HepG2 (cell line): ENCODE results near the gene MDFI. TPM values are rescaled to one million over a fixed set of nuclear protein-coding genes. Genes with fewer than 3 reads are reported as not detected.

Source experiments
- ATAC-seq: fragments of 200-7000 bp; cut with Tn5 transposase; 3 replicates; pipeline ENCODE4 v1.9.1; 2020; ENCODE audit warnings: mild to moderate bottlenecking, moderate library complexity
- BruUV-seq: library from RNA; stranded (reverse); fragments of 400-500 nt; replicated peaks from 2 replicates; lab custom pipeline; 2021; lab: Mats Ljungman, UMichigan
- CTCF ChIA-PET: fragments of 300-600 bp; formaldehyde crosslinking; extraction: SDS; loops from one replicate; lab custom pipeline; 2021; ENCODE audit warnings: low total read pairs, inconsistent platforms, low intra/inter-chr PET ratio; lab: Yijun Ruan, JAX
- POLR2A ChIA-PET: fragments of 350-600 bp; sonication (Branson Sonifier 250); formaldehyde crosslinking; loops from one replicate; lab custom pipeline; 2020; ENCODE audit warnings: antibody characterized with exemption, inconsistent platforms; lab: Yijun Ruan, JAX
- DNase-seq: peaks from one replicate; pipeline ENCODE4 v3.0.0-alpha.2; 2015; ENCODE audit warnings: low spot score
- FAIRE-seq: peaks from 3 replicates; lab custom pipeline; 2011; peaks lifted over from hg19 to GRCh38; lab: Jason Lieb, UNC
- H2AFZ ChIP-seq: one replicate; pipeline ENCODE4 v1.6.1; 2011; ENCODE audit warnings: low read length, inconsistent platforms
- H3K27ac ChIP-seq: fragments of 300-600 bp; 3 replicates; pipeline ENCODE4 v1.8.0; 2011; ENCODE audit warnings: mixed run types, mild to moderate bottlenecking, mixed read lengths, low read length, inconsistent platforms; ENCODE audit not compliant: insufficient read depth; ENCODE audit errors: extremely low read length
- H3K27me3 ChIP-seq, 2 experiments: fragments of 200-600 bp in 1 of 2; 2 replicates in 1 of 2; 3 replicates in 1 of 2; pipeline versions ENCODE4 v1.6.0 to v1.8.0; 2011; ENCODE audit warnings: low read length in 2 of 2, mild to moderate bottlenecking in 2 of 2, moderate library complexity in 2 of 2, inconsistent platforms in 1 of 2; ENCODE audit not compliant: insufficient read depth in 2 of 2, control insufficient read depth in 1 of 2
- H3K36me3 ChIP-seq, 2 experiments: fragments of 200-600 bp in 1 of 2; replicated peaks in 1 of 2; 2 replicates in 1 of 2; 3 replicates in 1 of 2; pipeline versions ENCODE4 v1.5.1 to v1.8.0; 2011; ENCODE audit warnings: low read length in 2 of 2, inconsistent platforms in 1 of 2; ENCODE audit not compliant: insufficient read depth in 2 of 2, control insufficient read depth in 1 of 2
- H3K4me1 ChIP-seq: 2 replicates; pipeline ENCODE4 v1.5.1; 2012; ENCODE audit warnings: low read length, inconsistent platforms; ENCODE audit not compliant: insufficient read depth
- H3K4me2 ChIP-seq: 2 replicates; pipeline ENCODE4 v1.6.0; 2011; ENCODE audit warnings: low read depth, low read length, inconsistent platforms
- H3K4me3 ChIP-seq, 3 experiments: fragments of 200-600 bp in 1 of 3; sonication (generic), shearing (Covaris generic) in 1 of 3; replicated peaks in 1 of 3; 2 replicates each; pipeline ENCODE4 v1.5.1; 2011 to 2016; ENCODE audit warnings: low read length in 3 of 3, inconsistent platforms in 2 of 3, low read depth in 2 of 3, mild to moderate bottlenecking in 2 of 3, control low read depth in 1 of 3, mixed read lengths in 1 of 3; ENCODE audit not compliant: insufficient read depth in 1 of 3
- H3K79me2 ChIP-seq: one replicate; pipeline ENCODE4 v1.6.1; 2011; ENCODE audit warnings: low read length, inconsistent platforms; ENCODE audit not compliant: insufficient read depth
- H3K9ac ChIP-seq: 2 replicates; pipeline ENCODE4 v1.6.0; 2011; ENCODE audit warnings: mild to moderate bottlenecking, low read depth, low read length, inconsistent platforms; ENCODE audit not compliant: insufficient read depth
- H3K9me3 ChIP-seq: 2 replicates; pipeline ENCODE4 v1.5.1; 2012; ENCODE audit warnings: mild to moderate bottlenecking, low read length
- H4K20me1 ChIP-seq: 2 replicates; pipeline ENCODE4 v1.6.0; 2011; ENCODE audit warnings: inconsistent platforms, mild to moderate bottlenecking, low read length, moderate library complexity; ENCODE audit not compliant: insufficient read depth
- DMAP1 ChIP-seq: IDR thresholded peaks from 2 replicates; pipeline ENCODE4 v1.6.1; 2016
- FOXP1 ChIP-seq, 2 experiments: fragments of 450-650 bp in 1 of 2; IDR thresholded peaks; 2 replicates each; pipeline ENCODE4 v1.6.1; 2017 to 2018; ENCODE audit warnings: antibody characterized with exemption in 1 of 2
- HNRNPLL ChIP-seq: fragments of 200-400 bp; formaldehyde crosslinking; IDR thresholded peaks from 2 replicates; pipeline ENCODE4 v1.6.1; 2017; ENCODE audit warnings: mild to moderate bottlenecking, low read depth, low read length; ENCODE audit not compliant: poor library complexity, severe bottlenecking
- PAF1 ChIP-seq: IDR thresholded peaks from 2 replicates; pipeline ENCODE4 v1.6.1; 2016; ENCODE audit warnings: missing genetic modification reagents, missing compliant biosample characterization
- PPARG ChIP-seq: conservative IDR thresholded peaks from 2 replicates; pipeline ENCODE4 v1.6.1; 2016; ENCODE audit warnings: missing biosample characterization, missing genetic modification reagents
- ZBTB38 ChIP-seq: sonication (generic); formaldehyde crosslinking; IDR thresholded peaks from 2 replicates; pipeline ENCODE4 v1.5.1; 2020; ENCODE audit warnings: mild to moderate bottlenecking, missing genetic modification reagents
- ZKSCAN1 ChIP-seq: fragments of 150-350 bp; IDR thresholded peaks from 2 replicates; pipeline ENCODE4 v1.6.1; 2014; ENCODE audit warnings: low read length
- ZNF549 ChIP-seq: sonication (generic); formaldehyde crosslinking; IDR thresholded peaks from 2 replicates; pipeline ENCODE4 v1.5.0; 2020; ENCODE audit warnings: missing genetic modification reagents
- ZNF558 ChIP-seq: sonication (generic); formaldehyde crosslinking; IDR thresholded peaks from 2 replicates; pipeline ENCODE4 v1.9.0; 2022; ENCODE audit warnings: mild to moderate bottlenecking, missing genetic modification reagents, borderline replicate concordance
- ZNF614 ChIP-seq: IDR thresholded peaks from 2 replicates; pipeline ENCODE4 v1.6.1; 2018; ENCODE audit warnings: missing biosample characterization, missing genetic modification reagents, inconsistent platforms, borderline replicate concordance
- ZNF652 ChIP-seq: IDR thresholded peaks from 2 replicates; pipeline ENCODE4 v1.6.1; 2016; ENCODE audit warnings: low read depth, borderline replicate concordance
- ZNF766 ChIP-seq: sonication (generic); formaldehyde crosslinking; IDR thresholded peaks from 2 replicates; pipeline ENCODE4 v1.5.0; 2020; ENCODE audit warnings: missing genetic modification reagents, borderline replicate concordance
- WGBS: methylation state at CpG from one replicate; pipeline ENCODE4 v1.1.6; 2017; ENCODE audit warnings: low lambda C conversion rate; 5-methylcytosine and 5-hydroxymethylcytosine counted together
- in situ Hi-C: cut with HindIII; loops from 2 replicates; pipeline ENCODE4 v1.10.0; 2017; ENCODE audit warnings: low pct_unique_long_range_greater_than_20kb; ENCODE audit not compliant: extremely low pct_ligation_motif_present
- intact Hi-C: fragments of 100-400 bp; cut with micrococcal nuclease; formaldehyde crosslinking; loops from one replicate; pipeline ENCODE4 v1.10.0; 2022; ENCODE audit not compliant: unreplicated experiment
- polyA plus RNA-seq, 8 experiments: library from polyadenylated mRNA; depleted of rRNA in 3 of 8; stranded (reverse) in 7 of 8; unstranded in 1 of 8; fragments of >200 nt; fragmentation: Illumina TruSeq in 4 of 8; extraction: Trizol in 4 of 8; gene quantifications; 2 replicates each; pipeline versions ENCODE4 v1.2.1 to v1.2.3, GENCODE V29; 2011 to 2016; ENCODE audit warnings: low read depth in 4 of 8, missing spikeins in 1 of 8, mixed read lengths in 1 of 8; ENCODE audit not compliant: insufficient read depth in 1 of 8
- total RNA-seq, 5 experiments: library from RNA; depleted of rRNA; stranded (reverse); fragments of >200 nt; fragmentation: Illumina TruSeq; extraction: Trizol; gene quantifications; 2 replicates each; pipeline ENCODE4 v1.2.3, GENCODE V29; 2016; ENCODE audit warnings: low read depth in 1 of 5

MDFI gene
- total and polyA plus RNA-seq, 2 of the 13 experiments (the other 11 are each of a cell fraction or from before 2014, with no cell fraction given), result 0.28 TPM; not detected in 1

GRCh38 chr6:41651246-41651961 lies 13.1 kb downstream of the MDFI start:
- no peak for FAIRE-seq
- Histone ChIP-seq H3K4me1 (peaks cover 11% of the 10 kb centered on the region), H3K27ac (no peak overlapping the region), H3K36me3 (no peaks in the 10 kb centered on the region), H3K9me3 (no peaks in the 10 kb centered on the region), H2AFZ (no peak overlapping the region), H3K27me3 (peaks cover 0 to 33% of the 10 kb centered on the region in 2 experiments; a peak in 4 of 5 replicates), H3K79me2 (no peaks in the 10 kb centered on the region), H3K4me3 (no peak overlapping the region), H3K9ac (no peak overlapping the region), H3K4me2 (no peak overlapping the region), H4K20me1 (no peaks in the 10 kb centered on the region)
- WGBS, result 61% methylated on average over 11 of the region's 11 CpGs
- in situ Hi-C loops (no loop called here), intact Hi-C loops (no loop called here)
- POLR2A ChIA-PET, result no interaction called here
- no TSS peak for BruUV-seq
- TF ChIP-seq HNRNPLL (no peak), ZNF614 (CRISPR knock-in tag) (no peak), ZNF558 (CRISPR knock-in tag) (no peak), ZBTB38 (CRISPR knock-in tag) (no peak), ZNF549 (CRISPR knock-in tag) (no peak), PPARG (no peak), PAF1 (CRISPR knock-in tag) (no peak), ZNF766 (CRISPR knock-in tag) (no peak), FOXP1 (IDR thresholded peaks at IDR 0.05) (no peak), FOXP1 (CRISPR knock-in tag; IDR thresholded peaks at IDR 0.05) (no peak), ZKSCAN1 (no peak), DMAP1 (no peak), ZNF652 (CRISPR knock-in tag) (no peak)
- DNase-seq, result no peak
- CTCF ChIA-PET, result no interaction called here
- peak; percentile 13; the same call in 2 of the 3 replicates for ATAC-seq
